ENCODE results near the gene CHIA.

GRCh38 chr1:111290104-111290503 lies 547 bp upstream of the CHIA start:
- TF ChIP-seq, protein P1, sequence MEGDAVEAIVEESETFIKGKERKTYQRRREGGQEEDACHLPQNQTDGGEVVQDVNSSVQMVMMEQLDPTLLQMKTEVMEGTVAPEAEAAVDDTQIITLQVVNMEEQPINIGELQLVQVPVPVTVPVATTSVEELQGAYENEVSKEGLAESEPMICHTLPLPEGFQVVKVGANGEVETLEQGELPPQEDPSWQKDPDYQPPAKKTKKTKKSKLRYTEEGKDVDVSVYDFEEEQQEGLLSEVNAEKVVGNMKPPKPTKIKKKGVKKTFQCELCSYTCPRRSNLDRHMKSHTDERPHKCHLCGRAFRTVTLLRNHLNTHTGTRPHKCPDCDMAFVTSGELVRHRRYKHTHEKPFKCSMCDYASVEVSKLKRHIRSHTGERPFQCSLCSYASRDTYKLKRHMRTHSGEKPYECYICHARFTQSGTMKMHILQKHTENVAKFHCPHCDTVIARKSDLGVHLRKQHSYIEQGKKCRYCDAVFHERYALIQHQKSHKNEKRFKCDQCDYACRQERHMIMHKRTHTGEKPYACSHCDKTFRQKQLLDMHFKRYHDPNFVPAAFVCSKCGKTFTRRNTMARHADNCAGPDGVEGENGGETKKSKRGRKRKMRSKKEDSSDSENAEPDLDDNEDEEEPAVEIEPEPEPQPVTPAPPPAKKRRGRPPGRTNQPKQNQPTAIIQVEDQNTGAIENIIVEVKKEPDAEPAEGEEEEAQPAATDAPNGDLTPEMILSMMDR (IDR thresholded peaks at IDR 0.05; ENCODE audit: low read length) = no peak
- TF ChIP-seq EZH2 (IDR thresholded peaks at IDR 0.05; ENCODE audit: borderline replicate concordance, low read length) = no peak
